HepG2 (cell line): Measurements from ENCODE around the gene SRSF2. TPM values are rescaled to one million over a fixed set of nuclear protein-coding genes. Genes with fewer than 3 reads are reported as not detected.

Source experiments
- AGO2 ChIP-seq: fragments of 200-400 bp; formaldehyde crosslinking; optimal IDR thresholded peaks from 2 replicates; pipeline ENCODE3; 2017; ENCODE audit warnings: mild to moderate bottlenecking, low read depth, low read length, moderate library complexity
- ARNT ChIP-seq: fragments of 450-650 bp; IDR thresholded peaks from 2 replicates; pipeline ENCODE4 v1.6.1; 2017
- CREB1 ChIP-seq, 2 experiments: fragments of 450-650 bp in 1 of 2; IDR thresholded peaks; 2 replicates each; pipeline ENCODE4 v1.6.1; 2016 to 2017; ENCODE audit warnings: control low read depth in 1 of 2, mild to moderate bottlenecking in 1 of 2, missing compliant biosample characterization in 1 of 2, missing genetic modification characterization in 1 of 2
- JARID2 ChIP-seq: sonication (generic); formaldehyde crosslinking; IDR thresholded peaks from 2 replicates; pipeline ENCODE4 v1.8.1; 2023; ENCODE audit warnings: missing genetic modification reagents, inconsistent platforms; ENCODE audit not compliant: insufficient replicate concordance
- POLR2A ChIP-seq, 2 experiments: IDR thresholded peaks; 2 replicates each; pipeline ENCODE4 v1.6.1; 2011; ENCODE audit warnings: low read depth in 2 of 2, low read length in 2 of 2, mild to moderate bottlenecking in 1 of 2, moderate library complexity in 1 of 2; ENCODE audit not compliant: insufficient read depth in 1 of 2
- SNAPC2 ChIP-seq: sonication (generic); formaldehyde crosslinking; IDR thresholded peaks from 2 replicates; pipeline ENCODE4 v1.8.1; 2022; ENCODE audit warnings: mild to moderate bottlenecking, missing genetic modification reagents
- TAF1 ChIP-seq: sonication (generic); formaldehyde crosslinking; IDR thresholded peaks from 2 replicates; pipeline ENCODE4 v1.4.0; 2020; ENCODE audit warnings: missing genetic modification reagents
- TAF15 ChIP-seq: fragments of 200-400 bp; formaldehyde crosslinking; IDR thresholded peaks from one replicate; pipeline ENCODE4 v1.6.1; 2018; ENCODE audit warnings: mild to moderate bottlenecking, low read depth, low read length; ENCODE audit not compliant: poor library complexity, severe bottlenecking
- TARDBP ChIP-seq: sonication (generic); formaldehyde crosslinking; IDR thresholded peaks from 2 replicates; pipeline ENCODE4 v1.8.0; 2022; ENCODE audit warnings: mild to moderate bottlenecking, missing genetic modification reagents
- ZNF30 ChIP-seq: sonication (generic); formaldehyde crosslinking; IDR thresholded peaks from 2 replicates; pipeline ENCODE4 v1.5.0; 2020; ENCODE audit warnings: mild to moderate bottlenecking, missing genetic modification reagents
- ZNF331 ChIP-seq: sonication (generic); formaldehyde crosslinking; IDR thresholded peaks from 2 replicates; pipeline ENCODE4 v1.4.0; 2020; ENCODE audit warnings: missing genetic modification reagents
- polyA plus RNA-seq, 8 experiments: library from polyadenylated mRNA; depleted of rRNA in 3 of 8; stranded (reverse) in 7 of 8; unstranded in 1 of 8; fragments of >200 nt; fragmentation: Illumina TruSeq in 4 of 8; extraction: Trizol in 4 of 8; gene quantifications; 2 replicates each; pipeline versions ENCODE4 v1.2.1 to v1.2.3, GENCODE V29; 2011 to 2016; ENCODE audit warnings: low read depth in 4 of 8, missing spikeins in 1 of 8, mixed read lengths in 1 of 8; ENCODE audit not compliant: insufficient read depth in 1 of 8
- total RNA-seq, 5 experiments: library from RNA; depleted of rRNA; stranded (reverse); fragments of >200 nt; fragmentation: Illumina TruSeq; extraction: Trizol; gene quantifications; 2 replicates each; pipeline ENCODE4 v1.2.3, GENCODE V29; 2016; ENCODE audit warnings: low read depth in 1 of 5
- TF ChIP-seq, protein P1 (sequence below): sonication (generic); formaldehyde crosslinking; IDR thresholded peaks from one replicate; pipeline ENCODE4 v1.5.1; 2020; ENCODE audit warnings: mild to moderate bottlenecking, missing genetic modification reagents; ENCODE audit errors: not compliant biosample characterization
- TF ChIP-seq, protein P2 (sequence below): sonication (generic); formaldehyde crosslinking; IDR thresholded peaks from 2 replicates; pipeline ENCODE4 v1.8.0; 2022; ENCODE audit warnings: mild to moderate bottlenecking, missing genetic modification reagents
- TF ChIP-seq, protein P3 (sequence below): sonication (generic); formaldehyde crosslinking; IDR thresholded peaks from 2 replicates; pipeline ENCODE4 v1.9.0; 2021; ENCODE audit warnings: missing genetic modification reagents, borderline replicate concordance
- TF ChIP-seq, protein P4 (sequence below): sonication (generic); formaldehyde crosslinking; IDR thresholded peaks from 2 replicates; pipeline ENCODE4 v1.8.1; 2023; ENCODE audit warnings: mild to moderate bottlenecking, missing genetic modification reagents

The SRSF2 gene
- total and polyA plus RNA-seq, 2 of the 13 experiments (the other 11 are each of a cell fraction or from before 2014, with no cell fraction given), result 306 to 319 TPM

DNA sequence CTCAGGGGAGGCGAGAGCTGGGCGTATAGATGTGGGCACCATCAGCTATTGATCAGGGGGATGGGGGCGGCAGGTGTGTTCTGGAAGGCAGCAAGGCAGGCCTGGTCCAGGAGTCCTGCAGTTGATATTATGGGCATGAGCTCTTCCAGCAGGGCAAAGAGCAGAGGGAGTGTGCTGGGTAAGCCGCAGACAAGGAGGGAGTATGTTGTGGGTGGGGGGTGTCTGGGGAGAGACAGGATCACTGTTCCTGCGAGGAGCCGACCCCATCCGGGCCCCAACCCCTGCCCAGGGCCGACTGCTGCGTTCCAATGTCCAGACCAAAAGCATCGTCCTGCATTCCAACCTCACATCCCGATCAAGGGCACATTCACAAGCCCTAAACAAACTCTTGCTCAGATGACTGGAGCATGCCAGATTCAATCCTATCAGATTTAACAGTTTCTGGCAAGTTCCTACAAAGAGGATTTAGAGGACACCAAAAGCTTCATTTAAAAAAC, 35.6 kb downstream of the SRSF2 start (continued):
- TF ChIP-seq, protein P1, sequence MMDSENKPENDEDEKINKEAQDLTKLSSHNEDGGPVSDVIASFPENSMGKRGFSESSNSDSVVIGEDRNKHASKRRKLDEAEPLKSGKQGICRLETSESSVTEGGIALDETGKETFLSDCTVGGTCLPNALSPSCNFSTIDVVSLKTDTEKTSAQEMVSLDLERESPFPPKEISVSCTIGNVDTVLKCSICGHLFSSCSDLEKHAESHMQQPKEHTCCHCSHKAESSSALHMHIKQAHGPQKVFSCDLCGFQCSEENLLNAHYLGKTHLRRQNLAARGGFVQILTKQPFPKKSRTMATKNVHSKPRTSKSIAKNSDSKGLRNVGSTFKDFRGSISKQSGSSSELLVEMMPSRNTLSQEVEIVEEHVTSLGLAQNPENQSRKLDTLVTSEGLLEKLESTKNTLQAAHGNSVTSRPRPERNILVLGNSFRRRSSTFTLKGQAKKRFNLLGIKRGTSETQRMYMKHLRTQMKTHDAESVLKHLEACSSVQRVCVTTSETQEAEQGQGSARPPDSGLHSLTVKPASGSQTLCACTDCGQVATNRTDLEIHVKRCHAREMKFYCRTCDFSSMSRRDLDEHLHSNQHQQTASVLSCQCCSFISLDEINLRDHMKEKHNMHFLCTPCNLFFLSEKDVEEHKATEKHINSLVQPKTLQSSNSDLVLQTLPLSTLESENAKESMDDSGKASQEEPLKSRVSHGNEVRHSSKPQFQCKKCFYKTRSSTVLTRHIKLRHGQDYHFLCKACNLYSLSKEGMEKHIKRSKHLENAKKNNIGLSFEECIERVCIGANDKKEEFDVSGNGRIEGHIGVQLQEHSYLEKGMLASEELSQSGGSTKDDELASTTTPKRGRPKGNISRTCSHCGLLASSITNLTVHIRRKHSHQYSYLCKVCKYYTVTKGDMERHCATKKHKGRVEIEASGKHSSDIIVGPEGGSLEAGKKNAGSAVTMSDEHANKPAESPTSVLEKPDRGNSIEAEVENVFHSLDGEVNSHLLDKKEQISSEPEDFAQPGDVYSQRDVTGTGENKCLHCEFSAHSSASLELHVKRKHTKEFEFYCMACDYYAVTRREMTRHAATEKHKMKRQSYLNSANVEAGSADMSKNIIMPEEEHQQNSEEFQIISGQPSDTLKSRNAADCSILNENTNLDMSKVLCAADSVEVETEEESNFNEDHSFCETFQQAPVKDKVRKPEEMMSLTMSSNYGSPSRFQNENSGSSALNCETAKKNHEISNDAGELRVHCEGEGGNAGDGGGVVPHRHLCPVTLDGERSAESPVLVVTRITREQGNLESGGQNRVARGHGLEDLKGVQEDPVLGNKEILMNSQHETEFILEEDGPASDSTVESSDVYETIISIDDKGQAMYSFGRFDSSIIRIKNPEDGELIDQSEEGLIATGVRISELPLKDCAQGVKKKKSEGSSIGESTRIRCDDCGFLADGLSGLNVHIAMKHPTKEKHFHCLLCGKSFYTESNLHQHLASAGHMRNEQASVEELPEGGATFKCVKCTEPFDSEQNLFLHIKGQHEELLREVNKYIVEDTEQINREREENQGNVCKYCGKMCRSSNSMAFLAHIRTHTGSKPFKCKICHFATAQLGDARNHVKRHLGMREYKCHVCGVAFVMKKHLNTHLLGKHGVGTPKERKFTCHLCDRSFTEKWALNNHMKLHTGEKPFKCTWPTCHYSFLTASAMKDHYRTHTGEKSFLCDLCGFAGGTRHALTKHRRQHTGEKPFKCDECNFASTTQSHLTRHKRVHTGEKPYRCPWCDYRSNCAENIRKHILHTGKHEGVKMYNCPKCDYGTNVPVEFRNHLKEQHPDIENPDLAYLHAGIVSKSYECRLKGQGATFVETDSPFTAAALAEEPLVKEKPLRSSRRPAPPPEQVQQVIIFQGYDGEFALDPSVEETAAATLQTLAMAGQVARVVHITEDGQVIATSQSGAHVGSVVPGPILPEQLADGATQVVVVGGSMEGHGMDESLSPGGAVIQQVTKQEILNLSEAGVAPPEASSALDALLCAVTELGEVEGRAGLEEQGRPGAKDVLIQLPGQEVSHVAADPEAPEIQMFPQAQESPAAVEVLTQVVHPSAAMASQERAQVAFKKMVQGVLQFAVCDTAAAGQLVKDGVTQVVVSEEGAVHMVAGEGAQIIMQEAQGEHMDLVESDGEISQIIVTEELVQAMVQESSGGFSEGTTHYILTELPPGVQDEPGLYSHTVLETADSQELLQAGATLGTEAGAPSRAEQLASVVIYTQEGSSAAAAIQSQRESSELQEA (CRISPR knock-in tag), result no peak
- TF ChIP-seq TARDBP (CRISPR knock-in tag), result peak; percentile 71; the same call in 1 of the 2 replicates
- TF ChIP-seq SNAPC2 (CRISPR knock-in tag), result peak; percentile 77; the same call in 1 of the 2 replicates
- TF ChIP-seq CREB1 (IDR thresholded peaks at IDR 0.05), result no peak
- TF ChIP-seq CREB1 (CRISPR knock-in tag; IDR thresholded peaks at IDR 0.05), result no peak
- TF ChIP-seq, protein P2, sequence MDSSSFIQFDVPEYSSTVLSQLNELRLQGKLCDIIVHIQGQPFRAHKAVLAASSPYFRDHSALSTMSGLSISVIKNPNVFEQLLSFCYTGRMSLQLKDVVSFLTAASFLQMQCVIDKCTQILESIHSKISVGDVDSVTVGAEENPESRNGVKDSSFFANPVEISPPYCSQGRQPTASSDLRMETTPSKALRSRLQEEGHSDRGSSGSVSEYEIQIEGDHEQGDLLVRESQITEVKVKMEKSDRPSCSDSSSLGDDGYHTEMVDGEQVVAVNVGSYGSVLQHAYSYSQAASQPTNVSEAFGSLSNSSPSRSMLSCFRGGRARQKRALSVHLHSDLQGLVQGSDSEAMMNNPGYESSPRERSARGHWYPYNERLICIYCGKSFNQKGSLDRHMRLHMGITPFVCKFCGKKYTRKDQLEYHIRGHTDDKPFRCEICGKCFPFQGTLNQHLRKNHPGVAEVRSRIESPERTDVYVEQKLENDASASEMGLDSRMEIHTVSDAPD (CRISPR knock-in tag), result no peak; the same call in 1 of the 2 replicates
- TF ChIP-seq, protein P3, sequence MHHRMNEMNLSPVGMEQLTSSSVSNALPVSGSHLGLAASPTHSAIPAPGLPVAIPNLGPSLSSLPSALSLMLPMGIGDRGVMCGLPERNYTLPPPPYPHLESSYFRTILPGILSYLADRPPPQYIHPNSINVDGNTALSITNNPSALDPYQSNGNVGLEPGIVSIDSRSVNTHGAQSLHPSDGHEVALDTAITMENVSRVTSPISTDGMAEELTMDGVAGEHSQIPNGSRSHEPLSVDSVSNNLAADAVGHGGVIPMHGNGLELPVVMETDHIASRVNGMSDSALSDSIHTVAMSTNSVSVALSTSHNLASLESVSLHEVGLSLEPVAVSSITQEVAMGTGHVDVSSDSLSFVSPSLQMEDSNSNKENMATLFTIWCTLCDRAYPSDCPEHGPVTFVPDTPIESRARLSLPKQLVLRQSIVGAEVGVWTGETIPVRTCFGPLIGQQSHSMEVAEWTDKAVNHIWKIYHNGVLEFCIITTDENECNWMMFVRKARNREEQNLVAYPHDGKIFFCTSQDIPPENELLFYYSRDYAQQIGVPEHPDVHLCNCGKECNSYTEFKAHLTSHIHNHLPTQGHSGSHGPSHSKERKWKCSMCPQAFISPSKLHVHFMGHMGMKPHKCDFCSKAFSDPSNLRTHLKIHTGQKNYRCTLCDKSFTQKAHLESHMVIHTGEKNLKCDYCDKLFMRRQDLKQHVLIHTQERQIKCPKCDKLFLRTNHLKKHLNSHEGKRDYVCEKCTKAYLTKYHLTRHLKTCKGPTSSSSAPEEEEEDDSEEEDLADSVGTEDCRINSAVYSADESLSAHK, result no peak
- TF ChIP-seq, protein P4, sequence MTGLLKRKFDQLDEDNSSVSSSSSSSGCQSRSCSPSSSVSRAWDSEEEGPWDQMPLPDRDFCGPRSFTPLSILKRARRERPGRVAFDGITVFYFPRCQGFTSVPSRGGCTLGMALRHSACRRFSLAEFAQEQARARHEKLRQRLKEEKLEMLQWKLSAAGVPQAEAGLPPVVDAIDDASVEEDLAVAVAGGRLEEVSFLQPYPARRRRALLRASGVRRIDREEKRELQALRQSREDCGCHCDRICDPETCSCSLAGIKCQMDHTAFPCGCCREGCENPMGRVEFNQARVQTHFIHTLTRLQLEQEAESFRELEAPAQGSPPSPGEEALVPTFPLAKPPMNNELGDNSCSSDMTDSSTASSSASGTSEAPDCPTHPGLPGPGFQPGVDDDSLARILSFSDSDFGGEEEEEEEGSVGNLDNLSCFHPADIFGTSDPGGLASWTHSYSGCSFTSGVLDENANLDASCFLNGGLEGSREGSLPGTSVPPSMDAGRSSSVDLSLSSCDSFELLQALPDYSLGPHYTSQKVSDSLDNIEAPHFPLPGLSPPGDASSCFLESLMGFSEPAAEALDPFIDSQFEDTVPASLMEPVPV (CRISPR knock-in tag), result 0 out of 2 replicates have a peak, but pooled peaks have one; percentile 62
- no peak for TF ChIP-seq ARNT
- no peak; the same call in 1 of the 2 replicates for TF ChIP-seq TAF1
- peak in 1 of 2 experiments; percentile 77; a peak in 2 of 4 replicates for TF ChIP-seq POLR2A (IDR thresholded peaks at IDR 0.05; ENCODE audit: insufficient read depth in 1 of 2, low read depth in 2 of 2, low read length in 2 of 2)
- TF ChIP-seq JARID2 (CRISPR knock-in tag), result no peak
- TF ChIP-seq AGO2, result no peak
- TF ChIP-seq ZNF331, result no peak
- TF ChIP-seq TAF15, result no peak
- no peak for TF ChIP-seq ZNF30
